Anterior cingulate cortex (tissue), 58 donors: ENCODE results near the gene GNL2.

Experiments
- DNase-seq, 58 donors: peaks; one replicate each; lab custom pipeline; 2025; lab: John Stamatoyannopoulos, UW

GNL2 gene

DNA sequence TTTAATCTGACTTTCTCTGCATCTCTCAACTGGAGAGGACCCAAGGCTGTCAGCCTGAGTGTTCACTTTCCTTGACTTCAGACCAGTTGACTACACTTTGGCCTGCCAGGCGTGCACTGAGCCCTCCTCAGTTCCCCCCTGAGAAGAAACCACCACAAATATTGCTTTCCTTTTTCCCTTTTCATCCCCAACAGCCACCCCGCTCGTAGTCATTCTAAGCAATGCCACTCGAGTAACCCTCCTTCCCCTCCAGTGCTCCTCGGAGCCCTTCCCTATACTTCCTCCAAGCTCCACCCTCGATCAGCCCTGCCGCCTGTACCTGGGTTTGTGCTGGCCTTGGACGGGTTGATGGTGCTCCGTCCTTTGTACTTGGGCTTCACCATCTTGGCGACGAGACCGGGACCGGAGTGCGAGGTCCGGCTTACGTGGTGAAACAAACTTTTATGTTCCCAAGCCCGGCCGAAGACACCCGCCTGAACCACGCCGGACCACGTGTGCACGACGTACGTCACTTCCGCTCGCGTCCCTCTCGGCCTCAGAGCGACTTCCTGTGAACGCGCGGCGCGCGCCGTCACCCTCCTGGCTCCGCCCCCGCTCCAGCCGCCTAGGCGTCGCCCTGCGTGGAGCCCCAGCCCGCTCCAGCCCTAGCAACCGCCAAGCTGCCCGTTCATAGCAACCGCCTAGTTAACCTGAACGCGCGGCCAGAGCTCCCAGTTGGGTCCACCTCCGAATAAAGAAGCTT is at the start of gene GNL2:
GNL2 (minus strand) TSS at position 498 of the 742 bp plus-strand sequence; CDS start at position 383, 115 bp downstream.
- peak; percentile 49 to 97 (median 92) for DNase-seq

DNA sequence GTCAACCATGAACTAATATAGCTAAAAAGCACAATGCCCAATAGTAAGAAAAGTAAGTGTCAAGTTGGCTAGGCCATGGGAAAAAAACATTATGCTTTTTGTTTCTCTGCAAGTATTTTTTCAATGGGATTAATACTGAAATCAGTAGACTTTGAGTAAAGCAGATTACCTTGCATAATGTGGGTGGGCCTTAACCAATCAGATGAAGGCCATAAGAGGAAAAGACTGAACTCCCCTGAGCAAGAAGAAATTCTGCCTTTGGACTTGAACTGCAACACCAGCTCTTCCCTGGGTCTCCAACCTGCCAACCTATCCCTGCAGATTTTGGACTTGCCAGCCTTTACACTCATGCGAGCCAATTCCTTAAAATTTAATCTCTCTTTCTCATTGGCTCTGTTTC is 45.3 kb upstream of the GNL2 start:
- no peak for DNase-seq

GRCh38 chr1:37636435-37636834 is 40.7 kb upstream of the GNL2 start:
- no peak for DNase-seq

GRCh38 chr1:37634992-37635902 is 39.5 kb upstream of the GNL2 start:
- DNase-seq: no peak

GRCh38 chr1:37634244-37634991 is 38.7 kb upstream of the GNL2 start, which contains the start of gene RSPO1:
Gene RSPO1 (minus strand): TSS chr1:37634892. CDS start chr1:37629661, 5,231 bp downstream.
- DNase-seq: no peak

DNA sequence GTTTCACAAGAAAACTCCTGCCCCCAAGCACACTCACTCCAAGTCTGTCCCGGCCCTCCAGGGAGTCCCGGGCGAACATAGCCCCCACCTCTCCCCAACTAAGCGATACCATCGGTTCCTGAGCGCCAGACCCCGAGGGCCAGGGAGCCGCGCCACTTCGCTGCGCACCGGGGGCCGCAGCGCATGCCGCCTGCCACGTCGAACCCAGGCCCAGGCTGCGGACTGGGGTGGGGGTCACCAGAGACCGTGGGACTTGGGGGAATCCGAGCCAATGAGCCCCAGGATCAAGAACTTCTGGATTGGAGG is 38.2 kb upstream of the GNL2 start:
- DNase-seq: no peak

DNA sequence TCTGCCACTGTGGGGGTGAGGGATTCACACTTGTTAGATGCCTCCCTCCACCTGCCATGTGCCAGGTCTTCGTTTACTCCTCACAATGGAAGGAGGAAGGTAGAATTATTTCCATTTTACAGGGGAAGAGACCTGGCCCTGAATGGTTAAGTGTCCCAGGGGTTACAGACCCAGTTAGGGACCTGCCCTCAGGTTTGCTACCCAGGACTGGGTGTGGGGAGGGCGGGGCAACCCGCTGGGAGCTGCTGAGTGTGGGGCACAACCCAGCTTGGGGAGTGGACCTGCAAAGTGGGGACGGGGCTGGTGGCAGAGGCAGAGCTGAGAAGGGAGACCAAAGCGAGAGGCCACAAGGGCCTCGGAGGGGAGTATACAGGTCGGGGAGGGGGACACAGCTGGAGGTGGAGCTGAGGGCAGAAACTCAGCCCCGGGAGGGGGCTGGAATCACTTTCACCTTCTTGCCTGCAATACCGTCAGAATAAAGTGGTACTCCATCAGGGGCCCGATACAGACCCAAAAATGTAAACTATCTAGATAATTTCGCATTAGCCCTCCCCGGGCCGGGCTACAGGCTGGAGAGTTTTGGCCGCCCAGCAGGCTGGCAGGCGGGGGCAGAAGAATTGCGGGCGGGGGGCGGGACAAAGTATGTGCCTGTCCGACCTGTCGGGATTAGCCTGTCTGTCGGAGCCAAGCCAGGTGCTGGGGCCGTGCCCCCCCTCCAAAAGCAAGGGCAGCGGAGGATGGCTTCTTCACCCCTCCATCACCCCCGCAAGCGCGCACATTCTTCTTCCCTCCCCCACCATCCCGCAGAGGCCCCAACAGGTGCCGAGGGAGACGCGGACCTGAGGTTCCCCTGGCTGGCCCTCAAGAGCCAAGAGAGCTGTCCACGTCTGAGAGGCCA is 37.6 kb upstream of the GNL2 start:
- no peak for DNase-seq

DNA sequence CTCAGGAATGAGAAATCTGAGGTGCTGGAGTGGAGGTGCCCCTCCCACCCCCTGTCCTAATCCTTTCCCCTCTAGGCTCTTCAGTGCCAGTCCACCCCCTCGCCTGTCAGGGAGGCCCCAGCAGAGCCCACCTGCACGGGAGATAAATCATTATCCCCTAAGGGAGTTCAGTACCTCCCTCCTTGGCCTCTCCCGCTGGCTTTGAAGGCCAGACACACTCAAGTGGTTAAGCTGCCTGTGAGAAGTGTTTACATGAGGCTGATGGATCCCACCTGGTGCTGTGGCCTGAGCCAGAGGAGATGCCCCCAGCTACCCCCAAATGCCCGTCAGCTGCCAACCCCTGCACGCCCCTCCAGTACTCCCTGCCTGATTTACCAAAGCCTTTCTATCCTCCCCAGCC is 35.3 kb upstream of the GNL2 start:
- DNase-seq: no peak

GRCh38 chr1:37630426-37631028 is 34.8 kb upstream of the GNL2 start:
- DNase-seq: no peak

DNA sequence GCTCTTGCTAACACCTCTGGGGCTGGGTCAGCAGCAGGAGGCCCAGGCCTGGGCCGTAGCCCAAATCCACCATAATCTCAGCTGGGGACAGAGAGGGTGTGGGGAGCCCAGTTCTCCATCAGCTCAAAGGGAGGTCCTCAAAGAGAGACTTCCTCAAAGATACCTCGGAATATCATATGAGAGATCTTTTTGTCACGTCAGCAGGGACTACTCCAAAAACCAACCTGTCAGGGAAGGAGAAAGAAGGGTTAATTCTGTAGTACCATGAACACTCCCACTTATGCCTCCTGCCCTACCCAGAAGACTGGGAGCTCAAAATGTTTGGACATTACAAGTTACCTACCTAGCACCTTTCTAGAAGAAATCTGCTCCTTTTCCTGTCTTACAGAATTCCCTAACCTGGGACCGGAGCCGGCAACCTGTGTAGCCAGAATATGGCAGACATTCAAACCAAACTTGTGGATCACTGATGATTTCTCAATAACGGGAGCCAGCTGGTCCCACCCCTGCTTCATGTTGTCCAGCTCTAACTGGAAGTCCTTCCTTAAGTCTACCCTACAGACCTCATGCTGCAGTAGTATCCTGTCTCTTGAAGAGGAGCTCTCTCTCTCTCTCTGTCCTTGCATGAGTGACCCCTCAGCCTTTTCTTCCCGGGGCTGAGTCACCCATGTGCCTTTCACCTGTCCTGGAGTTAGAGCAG is 34.1 kb upstream of the GNL2 start:
- no peak for DNase-seq

DNA sequence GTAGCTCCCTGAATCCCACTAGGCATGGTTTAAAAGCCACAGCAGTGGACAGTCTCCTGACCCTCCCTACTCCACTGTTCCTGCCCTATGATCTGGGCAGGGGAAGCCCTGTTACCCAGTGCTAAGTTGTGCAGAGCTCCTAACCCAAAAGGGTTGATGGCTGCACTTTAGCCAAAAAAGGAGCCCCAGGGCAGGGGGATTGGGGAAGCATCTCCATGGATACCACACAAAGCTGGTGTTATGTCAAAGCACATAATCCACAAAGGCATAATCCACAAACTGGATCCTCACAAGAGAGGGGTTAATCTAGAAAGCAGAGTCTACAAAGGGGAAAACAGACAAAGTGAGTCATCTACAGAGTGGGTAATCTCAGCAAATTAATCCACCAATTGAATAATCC is 33.3 kb upstream of the GNL2 start:
- no peak for DNase-seq

GRCh38 chr1:37628026-37628556 is 32.4 kb upstream of the GNL2 start:
- DNase-seq: no peak

DNA sequence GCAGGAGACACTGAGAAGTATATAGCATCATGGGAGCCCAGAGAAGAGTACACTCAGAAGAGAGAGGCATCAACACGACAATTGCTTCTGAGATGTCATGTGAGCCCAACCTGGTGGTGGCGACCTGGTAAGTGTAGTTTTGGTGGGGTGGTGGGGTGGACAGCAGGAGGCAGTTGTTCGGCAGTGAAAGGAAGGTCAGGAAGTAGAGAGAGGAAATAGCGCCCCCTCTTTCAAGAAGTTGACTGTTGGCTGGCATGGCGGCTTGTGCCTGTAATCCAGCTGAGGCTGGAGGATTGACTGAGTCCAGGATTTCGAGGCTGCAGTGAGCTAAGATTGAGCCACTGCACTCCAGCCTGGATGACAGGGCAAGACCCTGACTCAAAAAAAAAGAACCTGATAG is 26.4 kb upstream of the GNL2 start:
- DNase-seq: no peak

GRCh38 chr1:37621326-37621870 is 25.7 kb upstream of the GNL2 start:
- DNase-seq: no peak

DNA sequence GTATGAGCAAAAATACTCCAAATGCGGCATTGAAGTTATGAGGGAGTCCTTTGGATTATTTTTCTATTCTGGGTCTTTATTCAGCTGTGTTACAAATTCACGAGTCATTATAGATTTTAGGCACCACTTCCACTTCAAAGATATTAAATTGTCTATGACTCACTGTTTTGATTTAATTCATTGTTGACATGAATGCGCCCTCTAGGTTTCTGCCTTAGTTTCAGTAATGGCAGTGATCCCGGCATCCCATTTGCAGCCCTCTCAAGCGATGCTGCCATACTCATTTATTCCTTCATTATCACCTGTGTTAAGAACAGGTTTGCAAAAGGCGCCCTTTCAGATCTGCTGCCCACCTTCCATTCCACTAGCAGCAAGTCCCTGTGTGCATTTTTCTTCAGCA is 25.0 kb upstream of the GNL2 start:
- DNase-seq: no peak

DNA sequence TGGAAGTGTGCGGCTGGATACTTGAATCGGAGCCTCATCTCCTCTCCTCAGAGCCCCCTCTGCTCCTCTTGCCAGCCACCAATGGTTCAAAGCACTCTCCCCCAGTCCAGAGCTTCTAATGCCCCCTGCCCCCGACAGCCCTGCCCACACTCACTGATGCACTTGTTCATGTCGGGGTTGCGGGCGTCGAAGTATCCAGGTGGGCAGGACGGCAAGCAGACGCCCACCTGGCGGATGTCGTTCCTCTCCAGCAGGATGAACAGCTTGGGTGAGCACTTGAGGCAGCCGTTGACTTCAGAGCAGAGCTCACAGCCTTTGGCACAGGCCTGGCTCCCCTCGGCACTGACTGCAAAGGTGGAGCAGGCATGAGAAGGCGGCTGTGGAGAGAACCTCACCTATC is 20.6 kb upstream of the GNL2 start:
- no peak for DNase-seq

DNA sequence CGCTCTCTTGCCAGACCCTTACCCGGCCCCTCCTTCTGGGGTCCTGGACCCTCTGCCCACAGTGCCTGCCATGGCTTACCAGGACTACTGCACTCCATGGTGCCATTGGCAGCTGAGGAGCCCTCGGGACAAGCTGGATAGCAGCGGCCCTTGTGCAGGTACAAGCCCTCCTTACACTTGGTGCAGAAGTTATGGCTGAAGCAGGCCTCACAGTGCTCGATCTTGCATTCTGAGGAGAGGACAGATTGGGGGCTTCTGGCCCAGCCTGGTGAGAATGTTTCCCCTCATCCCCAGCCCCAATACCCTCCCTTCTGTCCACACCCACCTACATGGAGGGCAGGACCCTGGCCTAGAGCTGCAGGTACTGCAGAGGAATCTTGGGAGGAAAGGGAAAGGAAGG is 18.4 kb upstream of the GNL2 start:
- DNase-seq: no peak

GRCh38 chr1:37612186-37612585 is 16.4 kb upstream of the GNL2 start:
- no peak for DNase-seq
